CD4-positive, alpha-beta T cell treated with Interferon gamma for 1 hour (primary cell): Measurements from ENCODE around the gene SKIDA1.
"Not testable (repeated sequence)": the region's sequence is repeated elsewhere in the genome, so short reads cannot be mapped to it uniquely, and the experiment has no call there.

Experiments used
- DNase-seq: peaks from one replicate; pipeline ENCODE4 v3.0.0-alpha.2; 2020

Gene SKIDA1

DNA sequence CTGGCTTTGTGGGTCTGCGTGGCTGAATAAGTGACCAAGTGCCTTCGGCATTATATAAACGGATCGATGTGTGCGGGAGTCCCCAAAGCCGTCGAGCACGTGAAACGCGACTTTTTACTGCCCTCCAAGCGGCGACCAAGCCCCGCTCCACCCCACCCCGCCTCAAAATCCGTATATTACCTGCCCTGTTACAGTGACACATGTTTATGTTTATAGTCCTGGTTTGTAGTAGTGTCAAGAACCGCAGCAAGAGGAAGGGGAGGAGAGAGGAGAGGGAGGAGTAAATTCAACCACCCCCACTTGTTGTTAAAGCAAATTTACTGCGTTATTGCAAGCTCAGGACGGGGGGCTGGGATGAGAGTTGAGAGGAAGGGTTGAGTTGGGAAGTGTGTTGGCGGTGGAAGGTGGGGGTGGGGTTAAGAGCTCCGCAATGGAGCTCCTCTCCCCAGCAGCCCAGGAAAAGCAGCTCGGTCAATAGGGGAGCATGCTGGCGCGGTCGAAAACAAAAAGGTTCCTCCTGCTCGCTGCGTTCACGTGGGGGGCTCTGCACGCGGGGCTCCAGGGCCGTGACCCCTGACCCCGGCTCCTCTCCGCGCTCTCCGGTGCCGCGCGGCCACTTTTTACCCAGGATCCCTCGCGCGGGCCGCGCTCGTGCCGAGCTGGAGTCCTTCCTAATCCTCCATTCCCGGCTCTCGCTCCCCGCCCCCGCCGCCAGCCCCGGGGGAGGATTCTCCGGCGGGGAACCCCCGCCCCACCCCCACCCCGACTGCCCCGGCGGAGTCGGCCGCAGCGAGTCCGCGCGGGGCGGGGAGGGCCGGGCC lies at the start of gene SKIDA1:
Gene SKIDA1, minus strand, starts transcription at position 316 of the 821 bp plus-strand sequence. CDS start 7,860 bp downstream, outside the sequence.
- DNase-seq, result peak; percentile 46

DNA sequence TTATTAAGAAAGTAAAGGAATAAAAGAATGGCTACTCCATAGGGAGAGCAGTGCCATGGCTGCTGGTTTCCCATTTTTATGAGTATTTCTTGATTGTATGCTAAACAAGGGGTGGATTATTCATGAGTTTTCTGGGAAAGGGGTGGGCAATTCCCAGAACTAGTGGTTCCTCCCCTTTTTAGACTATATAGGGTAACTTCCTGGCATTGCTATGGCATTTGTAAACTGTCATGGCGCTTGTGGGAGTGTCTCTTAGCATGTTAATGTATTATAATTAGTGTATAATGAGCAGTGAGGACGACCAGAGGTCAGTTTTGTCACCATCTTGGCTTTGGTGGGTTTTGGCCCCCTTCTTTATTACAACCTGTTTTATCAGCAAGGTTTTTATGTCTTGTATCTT lies 49.0 kb upstream of the SKIDA1 start:
- not testable (repeated sequence) for DNase-seq

DNA sequence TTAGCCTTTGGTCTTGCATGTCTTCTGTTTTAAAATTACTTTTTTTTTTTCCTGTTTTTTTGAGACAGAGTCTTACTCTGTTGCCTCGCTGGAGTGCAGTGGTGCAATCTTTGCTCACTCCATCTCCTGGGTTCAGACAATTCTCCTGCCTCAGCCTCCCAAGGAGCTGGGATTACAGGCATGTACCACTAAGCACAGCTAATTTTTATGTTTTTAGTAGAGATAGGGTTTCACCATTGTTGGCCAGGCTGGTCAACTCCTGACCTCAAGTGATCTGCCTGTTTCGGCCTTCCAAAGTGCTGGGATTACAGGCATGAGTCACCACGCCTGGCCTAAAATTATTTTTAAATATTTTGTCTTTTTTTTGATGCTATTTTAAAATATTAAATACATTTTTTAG lies 47.1 kb upstream of the SKIDA1 start:
- DNase-seq, result no peak

DNA sequence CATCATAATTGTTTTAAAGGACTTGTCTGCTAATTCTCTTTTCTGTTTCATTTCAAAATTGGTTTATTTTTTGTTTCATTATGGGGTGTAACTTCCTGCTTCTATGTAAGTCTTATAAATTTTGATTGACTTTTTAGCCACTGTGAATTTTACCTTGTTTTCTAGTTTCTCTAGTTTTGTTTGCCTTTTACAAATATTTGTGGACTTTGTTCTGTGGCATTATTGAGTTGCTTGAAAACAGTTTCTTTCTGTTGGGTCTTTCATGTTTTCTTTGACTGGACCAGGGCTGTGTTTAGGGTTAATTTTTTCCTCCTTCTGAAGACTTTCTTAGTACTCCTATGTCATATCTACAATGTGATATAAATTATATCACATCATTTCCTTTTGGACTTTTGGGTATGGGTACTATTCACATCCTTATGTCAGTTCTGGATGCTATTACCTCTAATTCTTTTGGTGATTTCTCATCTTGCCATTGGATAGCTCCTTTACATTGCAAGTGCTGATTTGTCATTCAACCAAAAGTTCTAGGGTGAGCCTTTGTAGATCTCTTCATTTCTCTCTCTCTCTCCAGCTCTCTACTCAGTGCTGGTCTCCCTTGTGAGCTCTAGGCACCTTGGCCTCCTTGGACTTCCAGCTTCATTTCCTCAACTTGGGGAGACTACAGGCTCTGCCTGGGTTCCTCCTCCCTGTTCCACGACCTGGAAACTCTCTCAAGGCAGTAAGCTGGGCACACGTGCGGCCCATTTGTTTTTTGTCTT lies 45.5 kb upstream of the SKIDA1 start:
- no peak for DNase-seq

DNA sequence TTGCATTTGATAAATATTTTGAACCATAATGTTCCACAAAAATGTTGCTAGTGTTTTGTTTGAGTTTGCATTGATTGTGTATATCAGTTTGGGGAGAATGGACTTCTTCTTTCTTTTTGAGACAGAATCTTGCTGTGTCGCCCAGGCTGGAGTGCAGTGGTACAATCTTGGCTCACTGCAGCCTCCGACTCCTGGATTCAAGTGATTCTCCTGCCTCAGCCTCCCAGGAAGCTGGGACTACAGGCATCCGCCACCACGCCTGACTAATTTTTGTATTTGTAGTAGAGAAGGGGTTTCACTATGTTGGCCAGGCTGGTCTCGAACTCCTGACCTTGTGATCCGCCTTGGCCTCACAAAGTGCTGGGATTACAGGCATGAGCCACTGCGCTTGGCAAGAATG lies 33.5 kb upstream of the SKIDA1 start:
- not testable (repeated sequence) for DNase-seq

DNA sequence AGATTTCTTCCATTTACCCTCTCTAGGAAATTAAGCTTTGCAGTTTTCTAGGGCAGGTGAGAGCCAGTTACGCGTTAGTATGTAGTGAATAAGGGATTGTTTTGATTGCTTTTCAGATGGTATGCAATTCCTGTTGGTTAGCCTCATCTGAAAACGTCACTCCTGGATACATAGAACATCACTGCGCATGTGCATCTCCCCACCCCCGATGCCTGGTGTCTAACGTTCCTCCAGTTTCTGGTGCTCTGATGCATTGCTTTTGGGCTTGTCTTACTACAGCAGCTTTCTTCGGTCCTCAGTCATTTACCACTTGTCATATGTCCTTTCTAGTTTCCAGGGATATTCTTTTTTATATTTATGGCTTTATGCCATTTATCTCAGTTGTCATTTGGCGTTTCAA lies 31.0 kb upstream of the SKIDA1 start:
- no peak for DNase-seq

DNA sequence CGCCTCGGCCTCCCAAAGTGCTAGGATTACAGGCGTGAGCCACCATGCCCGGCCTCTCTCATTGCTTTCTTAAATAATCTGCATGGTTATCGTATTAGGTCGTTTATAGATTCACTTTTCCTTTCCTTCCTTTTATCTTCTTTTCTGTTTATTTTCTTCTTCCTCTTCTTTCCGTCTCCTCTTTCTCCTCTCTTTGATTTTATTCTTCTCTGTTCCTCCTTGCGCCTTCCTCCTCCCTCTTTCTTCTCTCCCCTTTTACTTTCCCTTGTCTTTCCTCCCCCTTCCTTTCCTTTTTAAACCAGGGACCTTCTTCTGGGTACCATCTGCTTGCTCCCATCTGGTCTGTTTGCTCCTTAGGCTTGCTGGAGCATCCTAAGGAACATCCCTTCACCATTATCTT lies 27.2 kb upstream of the SKIDA1 start:
- no peak for DNase-seq

DNA sequence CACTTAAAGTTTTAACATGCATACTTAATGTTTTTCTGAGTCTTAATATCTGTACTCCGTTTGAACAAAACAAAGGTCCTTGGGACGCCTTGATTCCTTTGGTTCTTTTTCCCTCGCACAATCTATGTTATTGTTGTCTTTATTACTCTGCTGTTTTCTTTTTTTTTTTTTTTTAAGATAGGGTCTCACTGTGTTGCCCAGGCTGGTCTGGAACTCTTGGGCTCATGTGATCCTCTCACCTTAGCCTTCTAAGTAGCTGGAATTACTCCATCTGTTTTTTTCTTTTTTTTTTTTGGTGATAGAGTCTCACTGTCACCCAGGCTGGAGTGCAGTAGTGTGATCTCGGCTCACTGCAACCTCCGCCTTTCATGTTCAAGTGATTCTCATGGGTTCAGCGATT lies 21.8 kb upstream of the SKIDA1 start:
- no peak for DNase-seq

DNA sequence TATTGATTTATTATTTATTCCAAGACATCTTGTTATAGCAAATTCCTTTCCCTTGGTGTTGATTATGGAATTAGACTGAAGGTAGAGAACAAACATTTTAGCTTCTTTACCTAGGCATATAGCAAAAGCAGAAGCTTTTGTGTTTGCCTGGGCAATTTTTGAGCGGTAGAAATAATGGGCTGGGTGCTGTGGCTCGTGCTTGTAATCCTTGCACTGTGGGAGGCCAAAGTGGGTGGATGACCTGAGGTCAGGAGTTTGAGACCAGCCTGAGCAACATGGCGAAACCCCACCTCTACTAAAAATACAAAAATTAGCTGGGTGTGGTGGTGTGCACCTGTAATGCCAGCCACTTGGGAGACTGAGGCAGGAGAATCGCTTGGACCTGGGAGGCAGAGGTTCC lies 15.2 kb upstream of the SKIDA1 start:
- not testable (repeated sequence) for DNase-seq

DNA sequence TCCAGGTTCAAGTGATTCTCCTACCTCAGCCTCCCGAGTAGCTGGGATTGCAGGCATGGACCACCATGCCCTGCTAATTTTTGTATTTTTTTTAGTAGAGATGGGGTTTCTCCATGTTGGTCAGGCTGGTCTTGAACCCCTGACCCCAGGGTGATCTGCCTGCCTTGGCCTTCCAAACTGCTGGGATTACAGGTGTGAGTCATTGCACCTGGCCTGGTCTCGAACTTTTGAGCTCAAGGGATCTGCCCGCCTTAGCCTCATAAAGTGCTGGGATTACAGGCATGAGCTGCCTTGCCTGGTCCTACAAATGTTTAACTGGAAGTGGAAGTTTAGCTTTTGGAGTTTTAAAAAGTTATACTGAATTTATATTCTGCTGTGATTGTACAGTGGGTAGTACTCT lies 11.4 kb upstream of the SKIDA1 start:
- no peak for DNase-seq

DNA sequence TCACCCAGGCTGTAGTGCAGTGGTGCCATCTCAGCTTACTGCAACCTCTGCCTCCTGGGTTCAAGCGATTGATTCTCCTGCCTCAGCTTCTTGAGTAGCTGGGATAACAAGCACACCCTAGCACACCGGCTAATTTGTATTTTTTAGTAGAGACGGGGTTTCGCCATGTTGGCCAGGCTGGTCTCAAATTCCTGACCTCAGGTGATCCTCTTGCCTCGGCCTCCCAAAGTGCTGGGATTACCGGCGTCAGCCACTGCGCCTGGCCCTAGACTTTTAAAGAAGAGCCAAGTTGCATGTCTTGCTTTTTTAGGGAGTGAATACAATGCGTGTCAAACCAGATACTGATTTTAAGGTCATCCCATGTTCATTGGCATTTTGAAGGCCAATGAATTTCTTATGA lies 10.5 kb upstream of the SKIDA1 start:
- not testable (repeated sequence) for DNase-seq

DNA sequence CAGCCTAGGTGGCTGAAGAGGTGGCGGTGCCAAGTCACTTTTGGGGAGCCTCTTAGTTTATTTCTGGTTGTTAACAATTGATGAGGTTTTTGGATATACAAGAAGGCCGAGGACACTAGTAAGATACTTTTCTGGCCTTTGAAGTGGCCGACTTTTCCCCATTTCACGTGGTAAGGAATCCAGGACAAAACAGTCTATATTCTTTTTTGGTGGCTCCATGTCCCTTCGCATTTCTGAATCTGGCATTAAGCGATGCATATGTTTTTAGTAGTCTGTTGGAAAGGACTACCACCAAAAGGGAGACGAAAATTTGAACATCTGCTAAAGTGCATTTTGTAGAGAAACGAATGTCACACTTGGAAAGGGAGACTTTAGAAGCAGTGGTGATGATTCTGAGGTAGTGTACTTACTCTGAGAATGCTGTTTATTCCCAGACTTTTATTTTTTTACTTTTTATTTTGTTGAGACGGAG lies 10.0 kb upstream of the SKIDA1 start:
- no peak for DNase-seq

DNA sequence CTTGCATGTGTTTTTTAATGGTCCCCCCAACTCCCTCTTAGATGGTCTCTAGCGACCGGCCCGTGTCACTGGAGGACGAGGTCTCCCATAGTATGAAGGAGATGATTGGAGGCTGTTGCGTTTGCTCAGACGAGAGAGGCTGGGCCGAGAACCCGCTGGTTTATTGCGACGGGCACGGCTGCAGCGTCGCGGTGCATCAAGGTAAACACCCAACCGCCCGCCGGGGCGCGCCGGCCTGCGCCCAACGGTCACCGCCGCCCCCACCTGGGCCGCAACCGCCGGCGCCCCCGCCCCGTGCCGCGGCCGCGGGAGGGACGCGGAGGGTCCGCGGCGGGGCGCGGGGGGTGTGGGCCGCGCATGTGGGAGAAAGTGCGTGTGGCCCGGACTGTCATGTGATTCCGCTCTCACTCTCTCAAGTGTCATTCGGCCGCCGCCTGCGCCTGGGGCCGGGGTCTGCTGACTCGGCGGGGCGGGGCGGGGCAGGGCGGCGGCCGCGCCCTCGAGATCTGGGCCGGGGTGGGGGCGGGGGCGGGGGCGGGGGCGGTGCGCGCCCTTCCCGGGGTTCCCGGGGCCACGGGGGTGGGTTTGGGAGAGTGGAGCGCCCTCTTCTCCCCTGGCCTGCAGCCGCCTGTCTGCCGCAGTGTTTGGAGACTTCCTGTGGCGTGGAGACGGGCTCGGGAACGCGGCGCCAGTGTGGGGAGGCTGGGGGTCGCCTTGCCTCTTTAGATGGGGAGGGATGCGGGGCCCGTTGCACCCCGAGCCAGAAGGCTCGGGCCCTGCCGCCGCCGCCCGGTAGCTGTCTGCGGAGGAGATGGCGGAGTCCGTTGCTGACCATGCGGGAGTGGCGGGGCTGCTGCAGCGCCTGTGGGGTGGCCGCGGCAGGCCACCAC lies 9.4 kb upstream of the SKIDA1 start:
- peak; percentile 26 for DNase-seq

DNA sequence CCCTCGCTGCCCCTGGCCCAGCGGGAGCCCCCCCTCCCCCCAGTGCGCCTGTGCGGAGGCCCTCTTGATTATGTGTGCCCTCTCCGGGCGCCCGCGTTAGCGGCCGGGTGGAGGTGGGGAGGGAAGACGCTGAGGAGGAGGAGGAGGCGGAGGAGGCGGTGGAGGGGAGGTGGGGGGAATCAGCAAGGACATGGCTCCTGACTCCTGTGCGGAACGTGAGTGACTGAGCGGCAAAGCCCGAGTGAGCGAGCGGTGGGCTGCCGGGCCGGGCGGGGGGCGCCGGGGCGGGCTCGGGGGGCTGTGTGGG lies 8.8 kb upstream of the SKIDA1 start:
- DNase-seq, result no peak

DNA sequence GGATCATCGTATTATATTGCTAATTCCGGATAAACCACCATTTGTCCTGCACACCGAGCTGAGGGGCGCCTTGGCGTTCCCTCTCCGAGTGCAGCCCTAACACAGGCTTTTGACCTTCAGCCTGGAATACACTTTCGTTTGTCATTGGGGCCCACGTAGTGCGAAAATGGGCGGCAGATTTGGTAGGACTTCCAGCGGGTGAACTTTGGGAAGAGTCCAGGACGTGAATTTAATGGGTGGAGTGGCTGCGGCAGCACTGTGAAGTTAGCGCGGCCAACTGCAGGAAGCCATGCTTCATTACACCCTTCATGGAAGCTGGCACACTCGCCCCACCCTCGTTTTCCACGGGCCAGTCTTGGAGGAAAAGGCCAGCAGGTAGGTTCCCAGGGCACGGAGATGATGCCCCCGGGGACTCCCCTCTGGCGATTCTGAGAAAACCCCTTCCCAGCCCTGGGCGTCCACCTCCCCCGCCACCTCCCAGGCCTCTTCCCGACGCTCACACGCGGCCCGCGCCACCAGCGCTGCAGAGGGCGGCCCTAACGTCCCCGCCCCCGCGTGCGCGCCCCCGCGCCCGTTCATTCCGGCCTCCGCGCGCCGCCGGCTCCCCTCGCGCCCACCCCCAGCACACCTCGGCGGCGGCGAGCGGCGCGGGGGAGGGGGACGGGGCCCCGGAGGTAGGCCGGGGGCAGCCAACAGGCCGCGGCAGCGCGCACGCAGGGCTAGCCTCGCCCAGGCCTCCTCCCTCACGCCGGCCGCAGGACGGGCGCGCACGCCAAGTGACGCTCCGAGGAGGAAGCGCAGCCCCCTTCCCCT lies 8.2 kb upstream of the SKIDA1 start, which contains the start of gene MLLT10:
Gene MLLT10, plus strand, starts transcription at position 766 of the 813 bp plus-strand sequence. CDS start 413 bp downstream, outside the sequence.
- DNase-seq, result peak; percentile 94

DNA sequence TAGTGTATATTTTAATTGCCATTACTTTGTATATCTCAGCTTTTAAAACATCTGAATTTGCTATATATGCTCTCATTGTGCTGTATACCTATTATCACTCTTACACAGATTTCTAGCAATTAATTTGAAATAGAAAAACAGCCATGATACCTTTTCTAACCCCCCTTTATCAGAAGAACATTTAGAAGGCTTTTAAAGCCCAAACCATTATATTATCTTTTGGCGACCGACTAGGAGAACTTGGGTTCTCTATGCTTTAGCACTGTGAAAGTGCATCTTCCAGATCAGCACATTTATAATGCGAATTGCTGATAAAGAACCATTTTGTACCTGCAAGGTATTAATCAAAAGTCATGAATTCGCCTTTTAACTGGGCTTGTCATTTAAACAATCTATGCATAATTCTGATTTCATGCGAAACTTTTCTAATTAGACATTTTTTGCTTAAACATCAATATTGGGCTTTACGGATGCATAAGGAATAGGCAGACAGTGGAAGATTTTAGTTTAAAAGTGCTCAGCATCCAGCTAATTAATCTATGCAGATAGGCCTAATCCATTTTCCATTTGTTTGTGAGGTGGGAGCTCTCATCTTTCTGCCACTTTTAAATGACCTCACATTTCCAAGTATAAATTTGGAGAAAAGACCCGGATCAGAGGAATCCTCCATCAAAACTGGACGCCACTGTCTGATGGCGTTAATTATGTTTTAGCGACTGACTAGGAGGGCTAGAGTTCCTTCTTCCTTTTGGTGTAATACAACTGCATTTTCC lies 7.4 kb upstream of the SKIDA1 start:
- DNase-seq, result no peak

DNA sequence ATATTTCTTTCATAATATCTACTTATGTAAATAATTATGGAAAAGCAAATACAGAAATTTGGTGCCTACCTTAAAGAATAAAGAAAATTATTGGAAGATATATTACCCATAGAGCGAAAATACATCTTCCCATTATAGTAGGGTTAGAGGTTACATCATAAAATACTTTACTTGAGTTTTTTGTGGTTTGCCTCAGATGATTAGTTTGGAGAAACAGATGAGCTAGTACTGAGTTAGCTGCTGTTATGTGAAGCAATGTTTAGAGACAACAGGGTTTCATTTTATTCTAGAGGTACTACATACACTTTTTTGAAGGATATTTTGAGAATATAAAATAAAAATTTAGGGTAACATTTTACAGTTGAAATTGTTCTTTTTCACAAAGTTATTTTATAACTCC lies 5.7 kb upstream of the SKIDA1 start:
- DNase-seq, result no peak

DNA sequence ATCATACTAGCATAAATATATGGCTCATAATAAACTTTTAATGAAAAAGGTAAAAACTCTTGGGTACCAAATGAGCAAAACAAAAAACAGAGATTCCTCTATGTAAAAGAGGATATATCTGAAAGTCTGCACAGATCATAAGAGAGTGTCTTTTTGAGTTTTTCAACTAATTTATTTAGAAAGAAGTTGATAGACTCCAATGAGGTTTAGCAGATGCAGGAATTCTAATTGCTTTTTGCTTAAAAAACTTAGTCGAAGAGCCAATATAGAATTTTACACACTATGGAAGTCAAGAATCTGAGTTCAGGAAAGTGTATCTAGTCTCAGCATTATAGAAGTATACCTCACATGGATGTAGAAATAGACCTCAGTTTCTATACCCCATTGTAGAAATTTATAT lies 5.2 kb upstream of the SKIDA1 start:
- DNase-seq, result no peak

DNA sequence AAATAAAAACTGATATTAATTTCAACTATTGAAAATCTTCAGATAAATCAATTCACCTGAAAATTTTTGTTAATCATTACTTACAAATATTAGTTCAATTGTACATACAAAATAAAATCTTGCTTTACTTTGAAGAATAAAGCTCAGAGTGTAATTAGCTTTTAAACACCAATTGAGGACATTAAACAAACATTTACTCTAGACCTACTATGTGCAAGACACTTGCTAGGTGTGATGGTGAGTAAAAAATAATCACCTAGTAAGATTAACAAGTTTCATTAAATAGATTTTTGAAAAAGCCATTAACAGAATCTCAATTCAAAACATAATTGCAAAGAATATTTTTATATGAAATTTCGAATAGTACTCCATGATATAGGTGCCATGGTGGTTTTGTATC lies 4.7 kb upstream of the SKIDA1 start:
- no peak for DNase-seq

DNA sequence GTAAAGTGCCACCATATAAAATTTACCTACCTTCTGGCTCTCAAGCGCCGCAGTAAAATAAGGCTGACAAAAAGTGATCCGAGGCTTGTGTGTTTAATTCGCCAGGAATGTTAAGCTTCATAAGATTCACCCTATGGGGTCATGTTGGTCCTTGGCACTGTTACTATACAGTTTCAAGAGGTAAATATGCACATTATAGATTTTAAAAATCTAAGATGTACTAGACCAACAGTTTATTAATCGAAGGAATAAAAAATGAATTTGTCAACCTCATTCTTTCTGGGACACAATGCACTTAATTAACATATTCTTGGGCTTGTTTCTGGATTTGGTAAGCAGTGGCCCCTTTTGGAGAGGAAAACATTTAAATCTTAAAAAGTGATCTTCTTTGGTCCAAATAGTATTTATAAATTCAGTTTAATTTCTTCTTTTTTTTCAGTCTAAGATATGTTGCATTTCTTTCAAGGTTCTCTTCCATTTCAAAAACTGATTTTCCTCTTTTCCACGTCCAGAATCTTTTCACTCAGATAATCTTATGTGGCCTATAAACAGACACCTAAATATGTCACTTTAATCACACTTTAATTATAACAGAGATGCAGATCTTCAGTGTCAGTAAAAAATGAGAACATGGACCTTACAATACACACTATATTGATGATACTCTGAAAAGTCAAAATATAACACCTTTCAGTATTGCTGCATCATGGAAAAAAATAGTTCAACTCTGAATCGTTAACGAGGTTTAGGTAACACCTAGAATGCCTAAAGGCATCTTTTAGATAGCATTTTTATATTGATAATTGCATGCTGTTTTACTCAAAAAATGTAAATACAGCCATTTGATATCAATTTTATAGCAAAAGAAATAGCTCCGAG lies 3.8 kb upstream of the SKIDA1 start:
- DNase-seq, result no peak
